HEK293 (cell line): ENCODE results near the gene LHX6.
A peak's percentile ranks its signal among the peaks of the same experiment; 100 is the strongest.

ENCODE experiments used
- IKZF3 ChIP-seq: fragments of 450-650 bp; IDR thresholded peaks from 2 replicates; pipeline ENCODE4 v1.5.0; 2018; ENCODE audit warnings: missing biosample characterization, mild to moderate bottlenecking, missing genetic modification characterization, moderate library complexity
- PBX3 ChIP-seq: sonication (generic); formaldehyde crosslinking; IDR thresholded peaks from 2 replicates; pipeline ENCODE4 v1.8.1; 2022; ENCODE audit warnings: mild to moderate bottlenecking, moderate library complexity, missing genetic modification reagents
- PRDM2 ChIP-seq: fragments of 450-650 bp; formaldehyde crosslinking; IDR thresholded peaks from 2 replicates; pipeline ENCODE4 v1.5.1; 2016; ENCODE audit warnings: missing biosample characterization, missing genetic modification characterization, borderline replicate concordance
- SALL2 ChIP-seq: fragments of 450-650 bp; formaldehyde crosslinking; IDR thresholded peaks from 2 replicates; pipeline ENCODE4 v1.5.0; 2017; ENCODE audit warnings: missing biosample characterization, mild to moderate bottlenecking, missing genetic modification characterization, borderline replicate concordance
- SP2 ChIP-seq: fragments of 450-650 bp; formaldehyde crosslinking; IDR thresholded peaks from 2 replicates; pipeline ENCODE4 v1.5.1; 2016; ENCODE audit warnings: missing biosample characterization, missing genetic modification characterization
- TCF7L2 ChIP-seq: IDR thresholded peaks from 2 replicates; pipeline ENCODE4 v1.6.1; 2011; ENCODE audit warnings: low read depth, mild to moderate bottlenecking, inconsistent platforms, low read length, moderate library complexity, borderline replicate concordance
- TSHZ1 ChIP-seq: fragments of 450-650 bp; formaldehyde crosslinking; IDR thresholded peaks from 2 replicates; pipeline ENCODE4 v1.5.1; 2016; ENCODE audit warnings: missing biosample characterization, missing genetic modification characterization, borderline replicate concordance
- ZNF121 ChIP-seq: fragments of 450-650 bp; formaldehyde crosslinking; IDR thresholded peaks from 2 replicates; pipeline ENCODE4 v1.5.1; 2016; ENCODE audit warnings: missing biosample characterization, missing genetic modification characterization
- ZNF133 ChIP-seq: fragments of 450-650 bp; formaldehyde crosslinking; IDR thresholded peaks from 2 replicates; pipeline ENCODE4 v1.5.1; 2016; ENCODE audit warnings: missing biosample characterization, missing genetic modification characterization
- ZNF169 ChIP-seq: fragments of 450-650 bp; formaldehyde crosslinking; IDR thresholded peaks from 2 replicates; pipeline ENCODE4 v1.5.1; 2016; ENCODE audit warnings: missing biosample characterization, missing genetic modification characterization
- ZNF174 ChIP-seq: fragments of 450-650 bp; formaldehyde crosslinking; IDR thresholded peaks from 2 replicates; pipeline ENCODE4 v1.5.0; 2017; ENCODE audit warnings: missing biosample characterization, mild to moderate bottlenecking, missing genetic modification characterization
- ZNF292 ChIP-seq: fragments of 450-650 bp; formaldehyde crosslinking; IDR thresholded peaks from 2 replicates; pipeline ENCODE4 v1.5.1; 2016; ENCODE audit warnings: low read depth, missing biosample characterization, missing genetic modification characterization, borderline replicate concordance
- ZNF366 ChIP-seq: fragments of 450-650 bp; formaldehyde crosslinking; conservative IDR thresholded peaks from 2 replicates; pipeline ENCODE4 v1.5.1; 2016; ENCODE audit warnings: missing biosample characterization, missing genetic modification characterization
- ZNF404 ChIP-seq: fragments of 450-650 bp; formaldehyde crosslinking; IDR thresholded peaks from 2 replicates; pipeline ENCODE4 v1.5.1; 2017; ENCODE audit warnings: missing biosample characterization, missing genetic modification characterization
- ZNF416 ChIP-seq: fragments of 450-650 bp; formaldehyde crosslinking; IDR thresholded peaks from 2 replicates; pipeline ENCODE4 v1.5.1; 2016; ENCODE audit warnings: missing biosample characterization, missing genetic modification characterization
- ZNF426 ChIP-seq: fragments of 450-650 bp; formaldehyde crosslinking; IDR thresholded peaks from 2 replicates; pipeline ENCODE4 v1.5.1; 2017; ENCODE audit warnings: missing biosample characterization, missing genetic modification characterization, mild to moderate bottlenecking, inconsistent platforms, moderate library complexity
- ZNF48 ChIP-seq: fragments of 450-650 bp; formaldehyde crosslinking; IDR thresholded peaks from 2 replicates; pipeline ENCODE4 v1.5.1; 2016; ENCODE audit warnings: missing biosample characterization, missing genetic modification characterization
- ZNF514 ChIP-seq: fragments of 450-650 bp; formaldehyde crosslinking; IDR thresholded peaks from 2 replicates; pipeline ENCODE4 v1.5.1; 2016; ENCODE audit warnings: missing biosample characterization, missing genetic modification characterization
- ZNF521 ChIP-seq: fragments of 450-650 bp; formaldehyde crosslinking; IDR thresholded peaks from 2 replicates; pipeline ENCODE4 v1.5.1; 2017; ENCODE audit warnings: missing biosample characterization, mild to moderate bottlenecking, missing genetic modification characterization
- ZNF558 ChIP-seq: fragments of 450-650 bp; formaldehyde crosslinking; IDR thresholded peaks from 2 replicates; pipeline ENCODE4 v1.5.1; 2016; ENCODE audit warnings: missing biosample characterization, missing genetic modification characterization
- ZNF585B ChIP-seq: fragments of 450-650 bp; formaldehyde crosslinking; IDR thresholded peaks from 2 replicates; pipeline ENCODE4 v1.5.1; 2016; ENCODE audit warnings: missing biosample characterization, missing genetic modification characterization
- ZNF645 ChIP-seq: fragments of 450-650 bp; formaldehyde crosslinking; IDR thresholded peaks from 2 replicates; pipeline ENCODE4; 2016; ENCODE audit warnings: missing biosample characterization, missing genetic modification characterization
- ZNF660 ChIP-seq: fragments of 450-650 bp; IDR thresholded peaks from 2 replicates; pipeline ENCODE4 v1.5.1; 2018; ENCODE audit warnings: missing biosample characterization, mild to moderate bottlenecking, missing genetic modification characterization
- ZNF701 ChIP-seq: fragments of 450-650 bp; formaldehyde crosslinking; IDR thresholded peaks from 2 replicates; pipeline ENCODE4 v1.5.1; 2016; ENCODE audit warnings: missing biosample characterization, missing genetic modification characterization
- ZNF704 ChIP-seq: fragments of 450-650 bp; formaldehyde crosslinking; IDR thresholded peaks from 2 replicates; pipeline ENCODE4 v1.5.1; 2016; ENCODE audit warnings: missing biosample characterization, missing genetic modification characterization
- ZNF777 ChIP-seq: fragments of 450-650 bp; formaldehyde crosslinking; IDR thresholded peaks from 2 replicates; pipeline ENCODE4 v1.5.1; 2017; ENCODE audit warnings: missing biosample characterization, missing genetic modification characterization, borderline replicate concordance
- ZNF830 ChIP-seq: fragments of 450-650 bp; IDR thresholded peaks from 2 replicates; pipeline ENCODE4 v1.5.0; 2018; ENCODE audit warnings: missing biosample characterization, missing genetic modification characterization, low read depth, mild to moderate bottlenecking, moderate library complexity

LHX6 gene

GRCh38 chr9:122228568-122229484 is at the start of gene LHX6 (continued):
- no peak for TF ChIP-seq SALL2
- TF ChIP-seq IKZF3 (tag by site-specific recombination), result no peak
- TF ChIP-seq ZNF585B (tag by site-specific recombination), result no peak
- no peak for TF ChIP-seq ZNF133 (tag by site-specific recombination)
- TF ChIP-seq ZNF404 (tag by site-specific recombination), result no peak
- TF ChIP-seq ZNF416 (tag by site-specific recombination), result no peak
- no peak for TF ChIP-seq ZNF169
- TF ChIP-seq ZNF645, result no peak
- TF ChIP-seq PRDM2 (tag by site-specific recombination), result no peak
- no peak for TF ChIP-seq ZNF701 (tag by site-specific recombination)
- TF ChIP-seq ZNF521 (tag by site-specific recombination), result no peak
- no peak for TF ChIP-seq ZNF426 (tag by site-specific recombination)
- no peak for TF ChIP-seq TSHZ1 (tag by site-specific recombination)
- no peak for TF ChIP-seq ZNF292 (tag by site-specific recombination)
- no peak for TF ChIP-seq ZNF121
- no peak for TF ChIP-seq ZNF558 (tag by site-specific recombination)
- no peak for TF ChIP-seq ZNF514 (tag by site-specific recombination)
- no peak for TF ChIP-seq TCF7L2
- TF ChIP-seq ZNF704 (tag by site-specific recombination), result no peak
- no peak for TF ChIP-seq PBX3 (CRISPR knock-in tag)
- no peak for TF ChIP-seq ZNF174 (tag by site-specific recombination)
- peak; percentile 22; the same call in 1 of the 2 replicates for TF ChIP-seq SP2 (tag by site-specific recombination)
- no peak for TF ChIP-seq ZNF777 (tag by site-specific recombination)
- no peak for TF ChIP-seq ZNF830
- TF ChIP-seq ZNF366 (tag by site-specific recombination), result 0 out of 2 replicates have a peak, but pooled peaks have one; percentile 9
- TF ChIP-seq ZNF660, result no peak
- no peak for TF ChIP-seq ZNF48 (tag by site-specific recombination)
